PC-9 (cell line): ENCODE results near the gene RNASE12. TPM values are rescaled to one million over a fixed set of nuclear protein-coding genes. Genes with fewer than 3 reads are reported as not detected.

ENCODE experiments used
- BruUV-seq: library from RNA; stranded (reverse); fragments of 400-500 nt; replicated peaks from 2 replicates; lab custom pipeline; 2021; lab: Mats Ljungman, UMichigan
- CTCF ChIA-PET: fragments of 300-600 bp; sonication (Branson Sonifier 250); formaldehyde crosslinking; loops from one replicate; lab custom pipeline; 2022; ENCODE audit warnings: antibody characterized with exemption; lab: Charles Lee
- POLR2A ChIA-PET: fragments of 300-600 bp; sonication (Branson Sonifier 250); formaldehyde crosslinking; loops from one replicate; lab custom pipeline; 2022; ENCODE audit warnings: antibody characterized with exemption; ENCODE audit not compliant: unreplicated experiment; lab: Charles Lee
- DNase-seq, 2 experiments: peaks; one replicate each; pipeline versions ENCODE4 v3.0.0 to v3.0.0-alpha.2; 2015 to 2022; ENCODE audit warnings: mixed read lengths in 1 of 2
- H2AFZ ChIP-seq: fragments of 200-600 bp; sonication (generic); 2 replicates; pipeline ENCODE4 v1.8.1; 2017; ENCODE audit warnings: antibody characterized with exemption
- H3F3A ChIP-seq: fragments of 200-600 bp; sonication (generic); 2 replicates; pipeline ENCODE4 v1.8.1; 2017; ENCODE audit warnings: antibody characterized with exemption, mild to moderate bottlenecking, low read depth; ENCODE audit not compliant: insufficient read depth
- H3K27ac ChIP-seq: fragments of 200-600 bp; sonication (generic); 2 replicates; pipeline ENCODE4 v1.6.1; 2016; ENCODE audit warnings: mixed run types
- H3K27me3 ChIP-seq: fragments of 200-600 bp; sonication (generic); 2 replicates; pipeline ENCODE4 v1.6.1; 2016; ENCODE audit warnings: low read depth, mixed run types; ENCODE audit not compliant: insufficient read depth
- H3K36me3 ChIP-seq: fragments of 200-600 bp; sonication (generic); 2 replicates; pipeline ENCODE4 v1.6.1; 2016; ENCODE audit warnings: low read depth, mixed run types
- H3K4me1 ChIP-seq: fragments of 200-600 bp; sonication (generic); replicated peaks from 2 replicates; pipeline ENCODE4 v1.6.1; 2016; ENCODE audit warnings: mixed run types; ENCODE audit not compliant: insufficient read depth
- H3K4me2 ChIP-seq: fragments of 200-600 bp; sonication (generic); 2 replicates; pipeline ENCODE4 v1.6.1; 2017; ENCODE audit warnings: mixed run types
- H3K4me3 ChIP-seq: fragments of 200-600 bp; sonication (generic); 2 replicates; pipeline ENCODE4 v1.6.1; 2016; ENCODE audit warnings: mixed run types
- H3K79me2 ChIP-seq: fragments of 200-600 bp; sonication (generic); 2 replicates; pipeline ENCODE4 v1.6.1; 2017; ENCODE audit warnings: low read depth, mixed run types
- H3K9me2 ChIP-seq: fragments of 200-600 bp; sonication (generic); 2 replicates; pipeline ENCODE4 v1.8.1; 2017; ENCODE audit warnings: mild to moderate bottlenecking; ENCODE audit not compliant: insufficient read depth
- H3K9me3 ChIP-seq: fragments of 200-600 bp; sonication (generic); 2 replicates; pipeline ENCODE4 v1.8.1; 2016; ENCODE audit warnings: low read depth; ENCODE audit not compliant: insufficient read depth
- H4K20me1 ChIP-seq: fragments of 200-600 bp; sonication (generic); 2 replicates; pipeline ENCODE4 v1.8.1; 2017; ENCODE audit not compliant: insufficient read depth
- CTCF ChIP-seq: fragments of 200-600 bp; sonication (generic); conservative IDR thresholded peaks from 2 replicates; pipeline ENCODE4 v1.6.1; 2017; ENCODE audit warnings: mixed run types, antibody characterized with exemption, mild to moderate bottlenecking, moderate library complexity
- EZH2 ChIP-seq: fragments of 200-600 bp; sonication (generic); IDR thresholded peaks from 2 replicates; pipeline ENCODE4 v1.8.0; 2017; ENCODE audit warnings: antibody characterized with exemption, low read depth
- intact Hi-C: fragments of 100-400 bp; cut with micrococcal nuclease; formaldehyde crosslinking; loops from one replicate; pipeline ENCODE4 v1.10.0; 2022; ENCODE audit not compliant: unreplicated experiment
- total RNA-seq: library from RNA; stranded (reverse); gene quantifications from 2 replicates; pipeline ENCODE4 v1.2.3, GENCODE V29; 2021

RNASE12 gene
- total RNA-seq, 1 experiment from 2014 or later, result not detected

DNA sequence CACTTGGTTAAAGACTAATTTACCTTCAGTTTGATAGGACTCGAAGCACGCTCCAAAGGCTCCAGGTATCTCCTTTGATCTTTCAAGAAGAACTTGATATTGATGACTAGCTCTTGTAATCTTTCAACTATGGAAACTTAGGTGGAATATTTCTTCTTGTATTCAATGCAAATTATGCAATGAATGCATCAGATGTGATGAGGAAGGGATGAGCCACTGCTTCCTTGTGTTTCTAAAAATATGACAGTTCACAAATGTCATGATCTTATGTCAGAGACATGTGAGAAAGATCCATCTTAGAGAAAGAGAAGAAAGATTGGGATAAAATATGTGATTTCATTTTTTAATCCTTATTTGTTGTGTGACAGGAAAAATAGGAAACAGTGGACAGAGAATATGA lies 40.2 kb downstream of the RNASE12 start:
- Histone ChIP-seq H3K9me2 (no peaks in the 10 kb centered on the region), H3K4me2 (no peak overlapping the region), H3K4me1 (no peaks in the 10 kb centered on the region), H3K9me3 (no peaks in the 10 kb centered on the region), H3K79me2 (no peaks in the 10 kb centered on the region), H4K20me1 (no peaks in the 10 kb centered on the region), H2AFZ (no peak overlapping the region), H3F3A (no peaks in the 10 kb centered on the region), H3K4me3 (no peak overlapping the region), H3K36me3 (no peaks in the 10 kb centered on the region), H3K27ac (no peak overlapping the region), H3K27me3 (no peaks in the 10 kb centered on the region)
- TF ChIP-seq CTCF, result no peak
- TF ChIP-seq EZH2, result no peak
- ChIA-PET CTCF (no interaction called here), POLR2A (no interaction called here)
- BruUV-seq, result no TSS peak
- no peak for DNase-seq
- intact Hi-C loops, result no loop called here

- Histone ChIP-seq H3K27ac (no peak overlapping the region), H3K4me1 (no peaks in the 10 kb centered on the region), H2AFZ (no peak overlapping the region), H3K79me2 (no peaks in the 10 kb centered on the region), H3K9me2 (no peaks in the 10 kb centered on the region), H4K20me1 (no peaks in the 10 kb centered on the region), H3K36me3 (no peaks in the 10 kb centered on the region), H3K4me2 (no peak overlapping the region), H3K27me3 (no peaks in the 10 kb centered on the region), H3K4me3 (no peak overlapping the region), H3F3A (no peaks in the 10 kb centered on the region), H3K9me3 (no peaks in the 10 kb centered on the region)
- intact Hi-C loops, result no loop called here
- TF ChIP-seq CTCF, result no peak
- TF ChIP-seq EZH2, result no peak
- ChIA-PET POLR2A (no interaction called here), CTCF (interaction anchor here (0.6 kb wide), 1 partner anchor 526 kb away, joined by 3 read pairs; no protein-coding TSS in a partner anchor)
- no TSS peak for BruUV-seq
- DNase-seq, result no peak
These were observed 42.6 kb downstream of the RNASE12 start for GRCh38 chr14:20548414-20549158.

DNA sequence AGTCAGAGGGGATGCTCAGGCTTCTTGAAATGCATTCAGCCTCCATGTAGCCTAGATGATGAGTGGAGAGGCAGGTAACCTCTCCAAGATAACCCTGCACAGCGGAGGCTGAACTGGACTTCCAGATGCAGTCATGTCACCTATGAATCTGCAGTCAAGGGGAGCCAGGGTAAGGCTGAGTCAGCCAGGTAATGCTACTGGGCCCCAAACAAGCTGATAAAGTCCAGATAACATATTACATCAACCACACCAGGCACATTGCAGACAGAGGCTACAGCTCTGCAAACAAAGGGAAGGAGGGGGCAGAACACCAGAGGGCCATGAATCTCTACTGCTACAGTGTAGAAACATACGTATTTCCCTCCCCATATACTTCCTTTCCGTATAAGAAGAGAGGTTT lies 44.3 kb downstream of the RNASE12 start:
- Histone ChIP-seq H3F3A (no peaks in the 10 kb centered on the region), H3K27ac (no peak overlapping the region), H3K9me3 (no peaks in the 10 kb centered on the region), H3K79me2 (no peaks in the 10 kb centered on the region), H3K9me2 (no peaks in the 10 kb centered on the region), H2AFZ (no peak overlapping the region), H3K4me1 (no peaks in the 10 kb centered on the region), H3K4me2 (no peak overlapping the region), H3K36me3 (no peaks in the 10 kb centered on the region), H3K4me3 (no peak overlapping the region), H3K27me3 (no peaks in the 10 kb centered on the region), H4K20me1 (no peaks in the 10 kb centered on the region)
- intact Hi-C loops, result no loop called here
- no peak for DNase-seq
- ChIA-PET POLR2A (no interaction called here), CTCF (interaction anchor here (0.7 kb wide), 1 partner anchor 63 kb away, joined by 3 read pairs; no protein-coding TSS in a partner anchor)
- TF ChIP-seq CTCF (no peak), EZH2 (no peak)
- no TSS peak for BruUV-seq

Other genes with a start within 250 kb of the RNASE12 start
- gene PARP2, start 247.7 kb downstream of the RNASE12 start, total RNA-seq, result 22.1 and 23.3 TPM in 2 replicates
- 18.4 and 20.4 TPM in 2 replicates for gene TEP1, start 177.9 kb downstream of the RNASE12 start, total RNA-seq
- 0.11 TPM in 1 of 2 replicates, not detected in the other for gene KLHL33, start 155.2 kb downstream of the RNASE12 start, total RNA-seq
- 17.2 and 20.6 TPM in 2 replicates for gene OSGEP, start 136.6 kb downstream of the RNASE12 start, total RNA-seq
- 107 and 113 TPM in 2 replicates for gene APEX1, start 136.2 kb downstream of the RNASE12 start, total RNA-seq
- 20.1 and 22.2 TPM in 2 replicates for gene PIP4P1, start 129.9 kb downstream of the RNASE12 start, total RNA-seq
- gene PNP, start 122.0 kb downstream of the RNASE12 start, total RNA-seq, result 23.5 and 26.9 TPM in 2 replicates
- 0.68 TPM in 1 of 2 replicates, not detected in the other for gene RNASE10, start 85.8 kb downstream of the RNASE12 start, total RNA-seq
- not detected in 2 replicates for gene RNASE9, start 30.3 kb downstream of the RNASE12 start, total RNA-seq
- not detected in 2 replicates for gene RNASE11, start 3.4 kb downstream of the RNASE12 start, total RNA-seq
- gene OR6S1, start 50.3 kb upstream of the RNASE12 start, total RNA-seq, result not detected in 2 replicates
- 2.0 and 4.0 TPM in 2 replicates for gene RNASE4, start 93.2 kb upstream of the RNASE12 start, total RNA-seq
- 4.4 and 5.7 TPM in 2 replicates for gene ANG, start 97.4 kb upstream of the RNASE12 start, total RNA-seq
- not detected in 2 replicates for gene EDDM3A, start 154.5 kb upstream of the RNASE12 start, total RNA-seq
- gene EDDM3B, start 177.0 kb upstream of the RNASE12 start, total RNA-seq, result not detected in 2 replicates
- gene RNASE6, start 189.9 kb upstream of the RNASE12 start, total RNA-seq, result not detected in 2 replicates
- gene RNASE1, start 211.5 kb upstream of the RNASE12 start, total RNA-seq, result 32.2 and 47.4 TPM in 2 replicates